Measurements from ENCODE around the gene GHRH.

The GHRH gene

DNA sequence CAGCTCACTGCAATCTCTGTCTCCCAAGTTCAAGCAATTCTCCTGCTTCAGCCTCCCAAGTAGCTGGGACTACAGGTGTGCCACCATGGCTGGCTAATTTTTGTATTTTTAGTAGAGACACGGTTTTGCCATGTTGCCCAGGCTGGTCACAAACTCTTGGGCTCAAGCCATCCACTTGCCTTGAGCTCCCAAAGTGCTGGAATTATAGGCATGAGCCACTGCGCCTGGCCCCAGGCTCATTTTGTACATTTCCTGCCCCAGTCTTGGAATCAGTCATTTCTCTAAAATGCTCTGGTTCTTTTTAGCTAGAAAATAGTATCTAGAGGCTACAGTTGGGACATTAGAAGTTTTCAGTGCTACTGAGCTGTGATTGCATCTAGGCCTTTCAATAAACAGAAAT lies 41.4 kb upstream of the GHRH start:
- Histone ChIP-seq H3K79me2 (ENCODE audit: low read length) (peaks cover 44% of the 10 kb centered on the region), H4K20me1 (ENCODE audit: insufficient read depth, low read length) (peaks cover 21% of the 10 kb centered on the region), H3K4me1 (ENCODE audit: low read length) (peaks cover 20% of the 10 kb centered on the region), H3K9me3 (ENCODE audit: insufficient read depth, low read length) (no peaks in the 10 kb centered on the region), H3K27ac (ENCODE audit: low read length) (no peak overlapping the region), H3K36me3 (replicated peaks; ENCODE audit: low read depth, low read length) (peaks cover 74% of the 10 kb centered on the region), H3K4me3 (ENCODE audit: low read length) (no peak overlapping the region), H3K27me3 (ENCODE audit: low read depth, low read length) (no peaks in the 10 kb centered on the region), H3K4me2 (ENCODE audit: low read length) (no peak overlapping the region), H2AFZ (ENCODE audit: low read depth, low read length) (no peak overlapping the region), H3K9ac (ENCODE audit: low read length) (no peak overlapping the region)
- TF ChIP-seq, protein P1, sequence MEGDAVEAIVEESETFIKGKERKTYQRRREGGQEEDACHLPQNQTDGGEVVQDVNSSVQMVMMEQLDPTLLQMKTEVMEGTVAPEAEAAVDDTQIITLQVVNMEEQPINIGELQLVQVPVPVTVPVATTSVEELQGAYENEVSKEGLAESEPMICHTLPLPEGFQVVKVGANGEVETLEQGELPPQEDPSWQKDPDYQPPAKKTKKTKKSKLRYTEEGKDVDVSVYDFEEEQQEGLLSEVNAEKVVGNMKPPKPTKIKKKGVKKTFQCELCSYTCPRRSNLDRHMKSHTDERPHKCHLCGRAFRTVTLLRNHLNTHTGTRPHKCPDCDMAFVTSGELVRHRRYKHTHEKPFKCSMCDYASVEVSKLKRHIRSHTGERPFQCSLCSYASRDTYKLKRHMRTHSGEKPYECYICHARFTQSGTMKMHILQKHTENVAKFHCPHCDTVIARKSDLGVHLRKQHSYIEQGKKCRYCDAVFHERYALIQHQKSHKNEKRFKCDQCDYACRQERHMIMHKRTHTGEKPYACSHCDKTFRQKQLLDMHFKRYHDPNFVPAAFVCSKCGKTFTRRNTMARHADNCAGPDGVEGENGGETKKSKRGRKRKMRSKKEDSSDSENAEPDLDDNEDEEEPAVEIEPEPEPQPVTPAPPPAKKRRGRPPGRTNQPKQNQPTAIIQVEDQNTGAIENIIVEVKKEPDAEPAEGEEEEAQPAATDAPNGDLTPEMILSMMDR (IDR thresholded peaks at IDR 0.05; ENCODE audit: low read depth, low read length), result no peak
- TF ChIP-seq EZH2phosphoT487 (IDR thresholded peaks at IDR 0.05; ENCODE audit: low read depth), result no peak

DNA sequence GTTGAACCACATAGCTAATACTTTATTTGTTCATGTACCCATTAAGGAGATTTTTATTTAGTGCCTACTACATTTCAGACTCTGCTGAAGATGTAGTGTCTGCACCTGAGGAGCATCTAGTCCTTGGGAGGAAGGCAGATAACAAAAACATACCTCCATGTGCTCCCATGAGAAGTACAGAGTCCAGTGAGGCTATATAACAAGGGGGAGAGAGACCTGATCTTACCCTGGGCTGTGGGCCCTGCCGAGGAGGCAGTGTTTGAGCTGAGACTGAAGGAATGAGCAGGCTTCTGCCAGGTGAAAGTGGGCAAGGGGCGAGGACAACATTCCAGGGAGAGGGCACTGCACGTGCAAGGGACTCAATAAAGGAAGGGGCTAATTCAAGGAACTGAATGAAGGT lies 39.9 kb upstream of the GHRH start:
- no peaks in the 10 kb centered on the region for H3K27me3 ChIP-seq (ENCODE audit: low read depth, low read length)
- no peak overlapping the region for H3K4me3 ChIP-seq (ENCODE audit: low read length)
- H3K36me3 ChIP-seq (replicated peaks; ENCODE audit: low read depth, low read length), result peaks cover 75% of the 10 kb centered on the region
- peaks cover 6% of the 10 kb centered on the region for H3K4me1 ChIP-seq (ENCODE audit: low read length)
- H2AFZ ChIP-seq (ENCODE audit: low read depth, low read length), result no peak overlapping the region
- TF ChIP-seq, protein P1 (IDR thresholded peaks at IDR 0.05; ENCODE audit: low read depth, low read length), result no peak
- no peak for TF ChIP-seq EZH2phosphoT487 (IDR thresholded peaks at IDR 0.05; ENCODE audit: low read depth)
- H4K20me1 ChIP-seq (ENCODE audit: insufficient read depth, low read length), result peaks cover 30% of the 10 kb centered on the region
- H3K9me3 ChIP-seq (ENCODE audit: insufficient read depth, low read length), result no peaks in the 10 kb centered on the region
- no peak overlapping the region for H3K4me2 ChIP-seq (ENCODE audit: low read length)
- H3K27ac ChIP-seq (ENCODE audit: low read length), result no peak overlapping the region
- no peak overlapping the region for H3K9ac ChIP-seq (ENCODE audit: low read length)
- H3K79me2 ChIP-seq (ENCODE audit: low read length), result peaks cover 48% of the 10 kb centered on the region

DNA sequence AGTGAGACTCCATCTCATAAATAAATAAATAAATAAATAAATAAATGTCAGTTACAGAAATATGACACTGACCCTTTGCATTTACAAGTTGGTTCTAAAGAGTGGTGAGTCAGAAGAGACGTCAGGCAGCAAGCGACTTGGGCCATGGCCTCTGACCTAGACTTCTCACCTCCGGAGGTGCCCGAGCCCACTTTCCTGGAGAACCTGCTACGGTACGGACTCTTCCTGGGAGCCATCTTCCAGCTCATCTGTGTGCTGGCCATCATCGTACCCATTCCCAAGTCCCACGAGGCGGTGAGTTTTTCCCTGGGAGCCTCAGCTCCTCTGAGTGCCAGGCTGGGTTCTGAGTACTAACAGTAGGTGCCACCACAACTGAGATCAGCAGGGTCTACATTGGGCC lies 39.5 kb upstream of the GHRH start:
- H3K79me2 ChIP-seq (ENCODE audit: low read length), result peaks cover 48% of the 10 kb centered on the region
- H3K4me3 ChIP-seq (ENCODE audit: low read length), result no peak overlapping the region

DNA sequence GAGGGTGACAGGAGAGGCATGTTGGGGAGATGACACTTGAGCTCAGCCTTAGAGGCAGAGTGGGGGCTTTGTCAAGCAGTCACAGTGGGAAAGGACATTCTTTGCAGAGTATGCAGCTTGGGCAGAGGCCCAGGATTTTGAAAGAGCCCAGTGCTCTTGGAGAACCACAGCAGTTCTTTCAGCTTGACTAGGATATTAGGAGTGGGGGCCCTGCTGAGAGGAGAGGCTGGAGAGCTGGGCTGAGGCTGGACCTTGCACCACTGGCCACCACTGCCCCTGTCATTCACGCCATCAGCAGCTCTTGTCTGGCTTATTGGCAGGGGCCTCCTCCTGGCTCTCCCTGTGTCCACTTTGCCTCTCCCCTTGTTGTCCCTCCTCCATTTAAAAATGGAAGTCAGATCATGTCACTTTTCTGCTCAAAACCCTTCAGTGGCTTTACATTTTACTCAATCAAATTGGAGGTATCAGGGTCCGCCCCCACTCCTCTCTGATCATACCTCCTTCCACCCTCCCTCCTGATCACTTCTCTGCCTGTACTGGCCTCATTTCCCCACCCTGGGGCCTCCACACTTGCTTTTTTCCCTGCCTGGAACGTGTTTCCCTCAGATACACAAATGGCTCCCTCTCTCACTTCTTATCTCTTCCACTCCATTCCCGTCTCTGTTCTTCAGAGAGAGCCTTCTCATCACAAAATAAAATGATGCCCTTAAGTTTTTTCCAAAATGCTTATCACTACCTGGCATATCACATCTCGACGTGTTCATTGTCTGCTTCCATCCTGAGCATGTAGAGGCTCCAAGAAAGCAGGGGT lies 38.3 kb upstream of the GHRH start:
- TF ChIP-seq, protein P1 (IDR thresholded peaks at IDR 0.05; ENCODE audit: low read depth, low read length), result no peak
- no peak for TF ChIP-seq EZH2phosphoT487 (IDR thresholded peaks at IDR 0.05; ENCODE audit: low read depth)
- H3K9me3 ChIP-seq (ENCODE audit: insufficient read depth, low read length), result no peaks in the 10 kb centered on the region
- peaks cover 76% of the 10 kb centered on the region for H3K36me3 ChIP-seq (replicated peaks; ENCODE audit: low read depth, low read length)
- H3K9ac ChIP-seq (ENCODE audit: low read length), result no peak overlapping the region
- H3K27ac ChIP-seq (ENCODE audit: low read length), result no peak overlapping the region
- H3K4me1 ChIP-seq (ENCODE audit: low read length), result peaks cover 2% of the 10 kb centered on the region
- H3K4me2 ChIP-seq (ENCODE audit: low read length), result no peak overlapping the region
- H3K4me3 ChIP-seq (ENCODE audit: low read length), result no peak overlapping the region
- H3K79me2 ChIP-seq (ENCODE audit: low read length), result peaks cover 60% of the 10 kb centered on the region
- no peaks in the 10 kb centered on the region for H3K27me3 ChIP-seq (ENCODE audit: low read depth, low read length)
- H4K20me1 ChIP-seq (ENCODE audit: insufficient read depth, low read length), result peaks cover 45% of the 10 kb centered on the region
- H2AFZ ChIP-seq (ENCODE audit: low read depth, low read length), result no peak overlapping the region

More for the DNA sequence above, 39.5 kb upstream of the GHRH start:
- Histone ChIP-seq H3K36me3 (replicated peaks; ENCODE audit: low read depth, low read length) (peaks cover 74% of the 10 kb centered on the region), H3K4me1 (ENCODE audit: low read length) (peaks cover 1% of the 10 kb centered on the region), H2AFZ (ENCODE audit: low read depth, low read length) (no peak overlapping the region), H3K9ac (ENCODE audit: low read length) (no peak overlapping the region), H3K4me2 (ENCODE audit: low read length) (no peak overlapping the region), H3K9me3 (ENCODE audit: insufficient read depth, low read length) (no peaks in the 10 kb centered on the region), H3K27me3 (ENCODE audit: low read depth, low read length) (no peaks in the 10 kb centered on the region), H3K27ac (ENCODE audit: low read length) (no peak overlapping the region), H4K20me1 (ENCODE audit: insufficient read depth, low read length) (peaks cover 34% of the 10 kb centered on the region)
- no peak for TF ChIP-seq EZH2phosphoT487 (IDR thresholded peaks at IDR 0.05; ENCODE audit: low read depth)
- TF ChIP-seq, protein P1 (IDR thresholded peaks at IDR 0.05; ENCODE audit: low read depth, low read length), result no peak
